ENCODE results near the gene INTS11. TPM values are rescaled to one million over a fixed set of nuclear protein-coding genes. Genes with fewer than 3 reads are reported as not detected.

The INTS11 gene
- total and polyA plus RNA-seq, 2 of the 13 experiments (the other 11 are each of a cell fraction or from before 2014, with no cell fraction given), result 52.8 to 94.8 TPM

DNA sequence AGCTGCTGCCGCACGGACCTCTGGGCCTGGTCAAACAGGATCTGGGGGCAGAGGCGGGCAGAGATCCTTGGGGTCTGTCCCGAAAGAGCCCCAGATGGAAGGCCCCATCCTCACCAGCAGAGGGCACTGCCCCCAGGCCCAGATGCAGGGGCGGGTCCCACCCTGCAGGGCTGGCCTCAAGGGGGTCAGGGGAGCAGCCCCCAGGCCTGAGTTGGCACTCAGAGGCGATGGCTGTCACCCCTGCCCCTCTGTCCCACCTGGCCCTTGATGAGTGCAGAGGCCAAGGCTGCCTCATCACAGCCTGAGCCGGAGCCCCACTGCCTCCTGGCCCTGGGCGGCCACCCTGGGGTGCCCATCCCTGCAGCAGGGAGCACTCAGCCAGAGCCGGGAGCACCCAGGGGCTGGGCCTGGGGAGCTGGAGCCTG lies 22.4 kb downstream of the INTS11 start:
- in situ Hi-C loops (cut with HindIII; ENCODE audit: extremely low pct_ligation_motif_present, low pct_unique_long_range_greater_than_20kb), result no loop called here
- CTCF ChIA-PET (ENCODE audit: low intra/inter-chr PET ratio, low total read pairs), result no interaction called here
- no peak overlapping the region for H3K27ac ChIP-seq (ENCODE audit: extremely low read length, insufficient read depth, low read length)
- H3K36me3 ChIP-seq (replicated peaks in 1 of 2; ENCODE audit: control insufficient read depth in 1 of 2, insufficient read depth in 2 of 2, low read length in 2 of 2), result no peaks in the 10 kb centered on the region
- H3K4me3 ChIP-seq (replicated peaks in 1 of 3; ENCODE audit: insufficient read depth in 1 of 3, low read depth in 2 of 3, low read length in 3 of 3), result no peak overlapping the region
- no TSS peak for BruUV-seq (replicated peaks)
- FAIRE-seq, result no peak
- POLR2A ChIA-PET, result no interaction called here
- H2AFZ ChIP-seq (ENCODE audit: low read length), result no peak overlapping the region
- no peaks in the 10 kb centered on the region; the same call in 1 of the 2 replicates for H4K20me1 ChIP-seq (ENCODE audit: insufficient read depth, low read length)
- intact Hi-C loops (cut with micrococcal nuclease; ENCODE audit: unreplicated experiment), result no loop called here
- H3K9ac ChIP-seq (ENCODE audit: insufficient read depth, low read depth, low read length), result no peak overlapping the region
- no peak for DNase-seq (ENCODE audit: low spot score)
- no peaks in the 10 kb centered on the region; a peak in 1 of 5 replicates for H3K27me3 ChIP-seq (ENCODE audit: control insufficient read depth in 1 of 2, insufficient read depth in 2 of 2, low read length in 2 of 2)
- no peak overlapping the region for H3K4me2 ChIP-seq (ENCODE audit: low read depth, low read length)
- peaks cover 33% of the 10 kb centered on the region for H3K4me1 ChIP-seq (ENCODE audit: insufficient read depth, low read length)
- ATAC-seq, result no peak
- WGBS (ENCODE audit: low lambda C conversion rate), result 85% methylated on average over 5 of the region's 9 CpGs
- H3K9me3 ChIP-seq (ENCODE audit: low read length), result no peaks in the 10 kb centered on the region
- peaks cover 15% of the 10 kb centered on the region for H3K79me2 ChIP-seq (ENCODE audit: insufficient read depth, low read length)
- TF ChIP-seq XRCC5 (optimal IDR thresholded peaks at IDR 0.05; ENCODE audit: low read length) (peak; percentile 34), SMAD1 (CRISPR knock-in tag; IDR thresholded peaks at IDR 0.05; ENCODE audit: borderline replicate concordance, low read depth) (no peak), ZNF816 (CRISPR knock-in tag; IDR thresholded peaks at IDR 0.05; ENCODE audit: borderline replicate concordance) (no peak), SMARCC2 (IDR thresholded peaks at IDR 0.05) (no peak), ZFX (CRISPR knock-in tag; IDR thresholded peaks at IDR 0.05; ENCODE audit: low read depth) (no peak), HHEX (CRISPR knock-in tag; IDR thresholded peaks at IDR 0.05) (no peak), ZNF496 (CRISPR knock-in tag; IDR thresholded peaks at IDR 0.05; ENCODE audit: insufficient replicate concordance) (no peak), ZSCAN12 (CRISPR knock-in tag; IDR thresholded peaks at IDR 0.05) (no peak), KAT8 (CRISPR knock-in tag; IDR thresholded peaks at IDR 0.05) (no peak), NFYB (CRISPR knock-in tag; IDR thresholded peaks at IDR 0.05) (no peak), ZNF782 (CRISPR knock-in tag; IDR thresholded peaks at IDR 0.05; ENCODE audit: borderline replicate concordance) (no peak), AKAP8 (CRISPR knock-in tag; IDR thresholded peaks at IDR 0.05) (peak; percentile 61; the same call in 1 of the 2 replicates), POLR2G (IDR thresholded peaks at IDR 0.05; ENCODE audit: low read depth, low read length) (no peak), ZNF564 (CRISPR knock-in tag; IDR thresholded peaks at IDR 0.05) (no peak), ZFP36L2 (CRISPR knock-in tag; IDR thresholded peaks at IDR 0.05) (no peak), HES4 (CRISPR knock-in tag; IDR thresholded peaks at IDR 0.05; ENCODE audit: borderline replicate concordance) (no peak), ZNF709 (CRISPR knock-in tag; IDR thresholded peaks at IDR 0.05) (no peak), ZNF263 (CRISPR knock-in tag; IDR thresholded peaks at IDR 0.05) (peak; percentile 93), CENPT (CRISPR knock-in tag; IDR thresholded peaks at IDR 0.05; ENCODE audit: low read depth) (no peak)
- TF ChIP-seq, protein P1, sequence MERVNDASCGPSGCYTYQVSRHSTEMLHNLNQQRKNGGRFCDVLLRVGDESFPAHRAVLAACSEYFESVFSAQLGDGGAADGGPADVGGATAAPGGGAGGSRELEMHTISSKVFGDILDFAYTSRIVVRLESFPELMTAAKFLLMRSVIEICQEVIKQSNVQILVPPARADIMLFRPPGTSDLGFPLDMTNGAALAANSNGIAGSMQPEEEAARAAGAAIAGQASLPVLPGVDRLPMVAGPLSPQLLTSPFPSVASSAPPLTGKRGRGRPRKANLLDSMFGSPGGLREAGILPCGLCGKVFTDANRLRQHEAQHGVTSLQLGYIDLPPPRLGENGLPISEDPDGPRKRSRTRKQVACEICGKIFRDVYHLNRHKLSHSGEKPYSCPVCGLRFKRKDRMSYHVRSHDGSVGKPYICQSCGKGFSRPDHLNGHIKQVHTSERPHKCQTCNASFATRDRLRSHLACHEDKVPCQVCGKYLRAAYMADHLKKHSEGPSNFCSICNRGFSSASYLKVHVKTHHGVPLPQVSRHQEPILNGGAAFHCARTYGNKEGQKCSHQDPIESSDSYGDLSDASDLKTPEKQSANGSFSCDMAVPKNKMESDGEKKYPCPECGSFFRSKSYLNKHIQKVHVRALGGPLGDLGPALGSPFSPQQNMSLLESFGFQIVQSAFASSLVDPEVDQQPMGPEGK (CRISPR knock-in tag; IDR thresholded peaks at IDR 0.05), result peak; percentile 55
- TF ChIP-seq, protein P2, sequence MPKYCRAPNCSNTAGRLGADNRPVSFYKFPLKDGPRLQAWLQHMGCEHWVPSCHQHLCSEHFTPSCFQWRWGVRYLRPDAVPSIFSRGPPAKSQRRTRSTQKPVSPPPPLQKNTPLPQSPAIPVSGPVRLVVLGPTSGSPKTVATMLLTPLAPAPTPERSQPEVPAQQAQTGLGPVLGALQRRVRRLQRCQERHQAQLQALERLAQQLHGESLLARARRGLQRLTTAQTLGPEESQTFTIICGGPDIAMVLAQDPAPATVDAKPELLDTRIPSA (CRISPR knock-in tag; IDR thresholded peaks at IDR 0.05; ENCODE audit: borderline replicate concordance), result no peak
- TF ChIP-seq, protein P3, sequence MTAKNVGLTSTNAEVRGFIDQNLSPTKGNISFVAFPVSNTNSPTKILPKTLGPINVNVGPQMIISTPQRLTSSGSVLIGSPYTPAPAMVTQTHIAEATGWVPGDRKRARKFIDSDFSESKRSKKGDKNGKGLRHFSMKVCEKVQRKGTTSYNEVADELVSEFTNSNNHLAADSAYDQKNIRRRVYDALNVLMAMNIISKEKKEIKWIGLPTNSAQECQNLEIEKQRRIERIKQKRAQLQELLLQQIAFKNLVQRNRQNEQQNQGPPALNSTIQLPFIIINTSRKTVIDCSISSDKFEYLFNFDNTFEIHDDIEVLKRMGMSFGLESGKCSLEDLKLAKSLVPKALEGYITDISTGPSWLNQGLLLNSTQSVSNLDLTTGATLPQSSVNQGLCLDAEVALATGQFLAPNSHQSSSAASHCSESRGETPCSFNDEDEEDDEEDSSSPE (CRISPR knock-in tag; IDR thresholded peaks at IDR 0.05), result no peak
- TF ChIP-seq, protein P4, sequence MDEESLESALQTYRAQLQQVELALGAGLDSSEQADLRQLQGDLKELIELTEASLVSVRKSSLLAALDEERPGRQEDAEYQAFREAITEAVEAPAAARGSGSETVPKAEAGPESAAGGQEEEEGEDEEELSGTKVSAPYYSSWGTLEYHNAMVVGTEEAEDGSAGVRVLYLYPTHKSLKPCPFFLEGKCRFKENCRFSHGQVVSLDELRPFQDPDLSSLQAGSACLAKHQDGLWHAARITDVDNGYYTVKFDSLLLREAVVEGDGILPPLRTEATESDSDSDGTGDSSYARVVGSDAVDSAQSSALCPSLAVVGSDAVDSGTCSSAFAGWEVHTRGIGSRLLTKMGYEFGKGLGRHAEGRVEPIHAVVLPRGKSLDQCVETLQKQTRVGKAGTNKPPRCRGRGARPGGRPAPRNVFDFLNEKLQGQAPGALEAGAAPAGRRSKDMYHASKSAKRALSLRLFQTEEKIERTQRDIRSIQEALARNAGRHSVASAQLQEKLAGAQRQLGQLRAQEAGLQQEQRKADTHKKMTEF (CRISPR knock-in tag; IDR thresholded peaks at IDR 0.05), result no peak
